Spleen (tissue), 11 donors: ENCODE data around the gene DTNA. TPM values are rescaled to one million over a fixed set of nuclear protein-coding genes. Genes with fewer than 3 reads are reported as not detected.

Experiments
- DNase-seq: peaks from one replicate; pipeline ENCODE4 v3.0.0-alpha.2; 2020
- H3K27ac ChIP-seq, 8 donors: fragments of 200-600 bp; sonication (generic) in 7 of 8; 1 replicate in 4 of 8; 2 replicates in 4 of 8; pipeline versions ENCODE4 v1.5.0 to v1.8.0; 2016 to 2021; ENCODE audit warnings: inconsistent platforms in 4 of 8, mild to moderate bottlenecking in 4 of 8, moderate library complexity in 1 of 8
- H3K27me3 ChIP-seq, 7 donors: fragments of 200-600 bp; sonication (generic) in 6 of 7; replicated peaks in 1 of 7; 1 replicate in 4 of 7; 2 replicates in 3 of 7; pipeline versions ENCODE4 v1.5.0 to v1.8.0; 2016 to 2021; ENCODE audit warnings: inconsistent platforms in 3 of 7, mild to moderate bottlenecking in 1 of 7
- H3K36me3 ChIP-seq, 6 donors: fragments of 200-600 bp; sonication (generic) in 5 of 6; 1 replicate in 4 of 6; 2 replicates in 2 of 6; pipeline versions ENCODE4 v1.5.0 to v1.8.0; 2016 to 2021; ENCODE audit warnings: inconsistent platforms in 2 of 6
- H3K4me1 ChIP-seq, 6 donors: fragments of 200-600 bp; sonication (generic) in 5 of 6; 1 replicate in 3 of 6; 2 replicates in 3 of 6; pipeline versions ENCODE4 v1.5.0 to v1.8.0; 2016 to 2021; ENCODE audit warnings: inconsistent platforms in 3 of 6
- H3K4me3 ChIP-seq, 8 donors: fragments of 200-600 bp; sonication (generic) in 7 of 8; 1 replicate in 4 of 8; 2 replicates in 4 of 8; pipeline versions ENCODE4 v1.5.0 to v1.8.0; 2016 to 2021; ENCODE audit warnings: inconsistent platforms in 4 of 8, mild to moderate bottlenecking in 4 of 8, moderate library complexity in 2 of 8
- H3K9me3 ChIP-seq, 8 donors: fragments of 200-600 bp; sonication (generic) in 7 of 8; 1 replicate in 4 of 8; 2 replicates in 4 of 8; pipeline versions ENCODE4 v1.5.0 to v1.8.0; 2016 to 2021; ENCODE audit warnings: inconsistent platforms in 4 of 8
- POLR2A ChIP-seq, 3 donors: fragments of 450-650 bp; IDR thresholded peaks; one replicate each; pipeline ENCODE4 v1.5.1; 2017; ENCODE audit warnings: antibody characterized with exemption in 3 of 3, mild to moderate bottlenecking in 1 of 3
- POLR2AphosphoS5 ChIP-seq, 3 donors: sonication (generic); formaldehyde crosslinking; IDR thresholded peaks; one replicate each; pipeline ENCODE4 v1.5.1; 2017; ENCODE audit warnings: antibody characterized with exemption in 3 of 3
- WGBS, 5 donors: extraction: QIAGEN DNeasy Blood & Tissue Kit in 3 of 5; methylation state at CpG; one replicate each; pipeline versions ENCODE4 v1.1.5 to v1.1.7; 2013 to 2018; 5-methylcytosine and 5-hydroxymethylcytosine counted together
- intact Hi-C: fragments of 100-400 bp; cut with DNase I; formaldehyde crosslinking; loops from one replicate; pipeline ENCODE4 v1.15.0; 2023; ENCODE audit warnings: low total_unique reads
- polyA plus RNA-seq, 3 donors: library from polyadenylated mRNA; stranded (reverse); fragments of 200-250 nt; gene quantifications; one replicate each; pipeline ENCODE4 v1.2.1, GENCODE V29; 2013
- total RNA-seq, 7 donors: library from RNA; depleted of rRNA in 3 of 7; stranded (reverse); fragments of >200 nt in 3 of 7; fragmentation: NEBNext Ultra II Directional in 4 of 7; extraction: Animal tissue kit (Norgen Biotek cat#: 25700) in 4 of 7; gene quantifications; one replicate each; pipeline versions ENCODE4 v1.1.0 to v1.2.1, GENCODE V29; 2016 to 2021
- TF ChIP-seq, protein P1 (sequence below), 11 experiments: fragments of 200-600 bp in 7 of 11; fragments of 450-650 bp in 4 of 11; sonication (generic) in 4 of 11; IDR thresholded peaks in 8 of 11; conservative IDR thresholded peaks in 3 of 11; 1 replicate in 7 of 11; 2 replicates in 4 of 11; pipeline versions ENCODE4 v1.4.0 to v1.8.0; 2016 to 2021; ENCODE audit warnings: antibody characterized with exemption in 11 of 11, inconsistent platforms in 4 of 11, mild to moderate bottlenecking in 1 of 11
- donor health status: healthy with polysubstance abuse.
- donor health status: DM: no; HTN: no; CAD: no; lungs with moderate emphysema.
- donor health status: DM: no; HTN: no; CAD: no.
- donor health status: Bipolar disorder and iron deficiency.
- donor health status: healthy.
- donor health status: DM: no; HTN: no; CAD: no.
- donor health status: DM: yes; HTN: yes; CAD: no.

Gene DTNA
- total and polyA plus RNA-seq, 10 donors, result 3.0 to 29.2 (median 14.2) TPM

- intact Hi-C loops, result loop anchor here (10.0 kb wide), 1 partner anchor 663 kb away; no protein-coding TSS in a partner anchor
- peaks cover 0 to 4% (median 0%) of the 10 kb centered on the region in 8 donors for H3K9me3 ChIP-seq
- H3K4me3 ChIP-seq, result no peak overlapping the region
- DNase-seq, result no peak
- no peaks in the 10 kb centered on the region for H3K27me3 ChIP-seq
- TF ChIP-seq POLR2AphosphoS5 (IDR thresholded peaks at IDR 0.05), result no peak
- TF ChIP-seq, protein P1, sequence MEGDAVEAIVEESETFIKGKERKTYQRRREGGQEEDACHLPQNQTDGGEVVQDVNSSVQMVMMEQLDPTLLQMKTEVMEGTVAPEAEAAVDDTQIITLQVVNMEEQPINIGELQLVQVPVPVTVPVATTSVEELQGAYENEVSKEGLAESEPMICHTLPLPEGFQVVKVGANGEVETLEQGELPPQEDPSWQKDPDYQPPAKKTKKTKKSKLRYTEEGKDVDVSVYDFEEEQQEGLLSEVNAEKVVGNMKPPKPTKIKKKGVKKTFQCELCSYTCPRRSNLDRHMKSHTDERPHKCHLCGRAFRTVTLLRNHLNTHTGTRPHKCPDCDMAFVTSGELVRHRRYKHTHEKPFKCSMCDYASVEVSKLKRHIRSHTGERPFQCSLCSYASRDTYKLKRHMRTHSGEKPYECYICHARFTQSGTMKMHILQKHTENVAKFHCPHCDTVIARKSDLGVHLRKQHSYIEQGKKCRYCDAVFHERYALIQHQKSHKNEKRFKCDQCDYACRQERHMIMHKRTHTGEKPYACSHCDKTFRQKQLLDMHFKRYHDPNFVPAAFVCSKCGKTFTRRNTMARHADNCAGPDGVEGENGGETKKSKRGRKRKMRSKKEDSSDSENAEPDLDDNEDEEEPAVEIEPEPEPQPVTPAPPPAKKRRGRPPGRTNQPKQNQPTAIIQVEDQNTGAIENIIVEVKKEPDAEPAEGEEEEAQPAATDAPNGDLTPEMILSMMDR (IDR thresholded peaks at IDR 0.05 in 8 of 11, conservative IDR thresholded peaks at IDR 0.05 in 3 of 11), result peak; percentile 37 to 76 (median 67)
- no peak for TF ChIP-seq POLR2A (IDR thresholded peaks at IDR 0.05)
- WGBS, 5 donors, result 10 to 14% (median 12%) methylated on average over 7 of the region's 7 CpGs
- no peaks in the 10 kb centered on the region for H3K4me1 ChIP-seq
- no peaks in the 10 kb centered on the region for H3K36me3 ChIP-seq
- no peak overlapping the region for H3K27ac ChIP-seq
Measured at GRCh38 chr18:34787931-34788532, 77.9 kb downstream of the DTNA start.

GRCh38 chr18:34789768-34790344 lies 79.8 kb downstream of the DTNA start:
- intact Hi-C loops, result loop anchor here (10.0 kb wide), 1 partner anchor 665 kb away; no protein-coding TSS in a partner anchor
- Histone ChIP-seq H3K27me3 (no peaks in the 10 kb centered on the region), H3K4me3 (no peak overlapping the region), H3K36me3 (no peaks in the 10 kb centered on the region), H3K4me1 (no peaks in the 10 kb centered on the region), H3K27ac (no peak overlapping the region), H3K9me3 (peaks cover 0 to 4% (median 0%) of the 10 kb centered on the region in 8 donors)
- no peak for DNase-seq
- TF ChIP-seq, protein P1 (IDR thresholded peaks at IDR 0.05 in 8 of 11, conservative IDR thresholded peaks at IDR 0.05 in 3 of 11), result no peak
- TF ChIP-seq POLR2A (IDR thresholded peaks at IDR 0.05) (no peak), POLR2AphosphoS5 (IDR thresholded peaks at IDR 0.05) (no peak)
- 60 to 73% (median 68%) methylated on average over 2 of the region's 2 CpGs for WGBS, 5 donors

DNA sequence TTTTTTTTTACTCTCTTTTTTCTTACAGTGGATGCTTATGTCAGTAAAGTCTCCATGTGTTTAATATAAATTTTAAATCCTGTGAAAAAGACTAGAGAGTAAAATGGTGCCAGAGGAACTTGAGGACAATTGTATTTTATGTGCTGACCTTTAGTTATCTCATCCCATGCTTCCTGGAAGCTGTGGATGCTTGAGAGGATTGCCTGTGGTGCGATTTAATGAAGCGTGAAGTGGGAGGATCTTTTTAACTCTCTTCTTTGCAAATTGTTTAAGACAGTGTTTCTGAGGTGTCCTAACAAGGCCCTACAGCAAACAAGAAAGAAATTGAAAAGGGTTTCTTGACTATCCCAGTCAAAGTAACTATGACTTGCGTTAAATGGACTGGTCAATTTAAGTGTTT lies 84.2 kb downstream of the DTNA start:
- no peak for DNase-seq

More for the DNA sequence above, 84.2 kb downstream of the DTNA start:
- no peaks in the 10 kb centered on the region for H3K36me3 ChIP-seq
- H3K27me3 ChIP-seq, result no peaks in the 10 kb centered on the region
- H3K27ac ChIP-seq, result no peak overlapping the region
- H3K4me1 ChIP-seq, result peaks cover 0 to 4% (median 0%) of the 10 kb centered on the region in 6 donors
- TF ChIP-seq, protein P1 (IDR thresholded peaks at IDR 0.05 in 8 of 11, conservative IDR thresholded peaks at IDR 0.05 in 3 of 11), result no peak
- TF ChIP-seq POLR2AphosphoS5 (IDR thresholded peaks at IDR 0.05) (no peak), POLR2A (IDR thresholded peaks at IDR 0.05) (no peak)
- H3K9me3 ChIP-seq, result peaks cover 0 to 4% (median 0%) of the 10 kb centered on the region in 8 donors
- no peak overlapping the region for H3K4me3 ChIP-seq
- intact Hi-C loops, result no loop called here
- WGBS, 5 donors, result 75 to 91% (median 80%) methylated on average over 3 of the region's 3 CpGs
